Measurements from ENCODE around the gene EHD4. TPM values are rescaled to one million over a fixed set of nuclear protein-coding genes. Genes with fewer than 3 reads are reported as not detected.

The EHD4 gene
- total RNA-seq, 2 donors from 2014 or later, result 18.4 to 22.6 TPM

DNA sequence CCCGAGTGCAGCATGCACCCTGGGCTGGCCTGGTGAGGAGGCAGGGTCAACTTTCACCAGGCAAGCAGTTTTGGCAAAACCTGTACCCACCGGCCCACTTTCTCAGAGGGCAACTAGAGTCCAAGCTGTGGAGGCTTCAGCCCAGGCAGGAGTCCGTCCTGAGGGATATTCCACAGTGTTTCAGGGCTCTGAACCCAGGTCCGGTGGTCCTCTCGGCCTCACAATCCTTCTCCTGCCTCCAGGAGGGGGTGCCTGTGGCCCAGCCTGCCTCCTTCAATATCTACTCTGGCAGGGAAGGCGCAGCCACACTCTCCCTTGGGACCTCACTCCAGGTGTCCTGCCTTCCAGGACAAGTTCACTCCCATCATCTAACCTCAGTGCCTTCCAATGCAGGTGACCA is 44.6 kb upstream of the EHD4 start:
- intact Hi-C loops (cut with DNase I), result no loop called here
- H3K27me3 ChIP-seq (replicated peaks; ENCODE audit: insufficient read depth), result no peaks in the 10 kb centered on the region

DNA sequence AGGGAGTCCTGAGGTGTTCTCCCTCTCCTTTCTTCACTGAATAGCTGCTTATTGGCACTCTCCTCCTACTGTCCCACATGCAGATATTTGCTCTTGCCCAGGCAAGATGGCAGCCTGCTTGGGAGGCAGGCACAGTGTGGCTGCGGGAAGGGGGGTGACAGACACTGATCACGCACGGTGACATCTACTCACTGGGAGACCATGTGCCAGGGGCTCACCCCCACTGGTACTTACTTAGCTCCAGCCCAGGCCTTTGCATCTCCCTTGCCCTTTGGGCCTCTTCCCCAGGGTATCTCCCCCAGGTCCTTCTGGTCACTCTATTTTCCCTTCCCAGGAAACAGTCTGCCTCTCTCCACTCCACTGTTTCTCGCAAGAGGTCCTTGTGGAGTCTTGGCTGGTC is 42.0 kb upstream of the EHD4 start:
- TF ChIP-seq POLR2AphosphoS5 (IDR thresholded peaks at IDR 0.05) (no peak), POLR2A (IDR thresholded peaks at IDR 0.05) (no peak)
- TF ChIP-seq, protein P1, sequence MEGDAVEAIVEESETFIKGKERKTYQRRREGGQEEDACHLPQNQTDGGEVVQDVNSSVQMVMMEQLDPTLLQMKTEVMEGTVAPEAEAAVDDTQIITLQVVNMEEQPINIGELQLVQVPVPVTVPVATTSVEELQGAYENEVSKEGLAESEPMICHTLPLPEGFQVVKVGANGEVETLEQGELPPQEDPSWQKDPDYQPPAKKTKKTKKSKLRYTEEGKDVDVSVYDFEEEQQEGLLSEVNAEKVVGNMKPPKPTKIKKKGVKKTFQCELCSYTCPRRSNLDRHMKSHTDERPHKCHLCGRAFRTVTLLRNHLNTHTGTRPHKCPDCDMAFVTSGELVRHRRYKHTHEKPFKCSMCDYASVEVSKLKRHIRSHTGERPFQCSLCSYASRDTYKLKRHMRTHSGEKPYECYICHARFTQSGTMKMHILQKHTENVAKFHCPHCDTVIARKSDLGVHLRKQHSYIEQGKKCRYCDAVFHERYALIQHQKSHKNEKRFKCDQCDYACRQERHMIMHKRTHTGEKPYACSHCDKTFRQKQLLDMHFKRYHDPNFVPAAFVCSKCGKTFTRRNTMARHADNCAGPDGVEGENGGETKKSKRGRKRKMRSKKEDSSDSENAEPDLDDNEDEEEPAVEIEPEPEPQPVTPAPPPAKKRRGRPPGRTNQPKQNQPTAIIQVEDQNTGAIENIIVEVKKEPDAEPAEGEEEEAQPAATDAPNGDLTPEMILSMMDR (IDR thresholded peaks at IDR 0.05), result no peak
- intact Hi-C loops (cut with DNase I), result no loop called here
- Histone ChIP-seq H3K4me1 (replicated peaks) (no peaks in the 10 kb centered on the region), H3K27ac (no peak overlapping the region), H3K36me3 (no peaks in the 10 kb centered on the region), H3K9me3 (no peaks in the 10 kb centered on the region), H3K4me3 (no peak overlapping the region), H3K27me3 (replicated peaks; ENCODE audit: insufficient read depth) (no peaks in the 10 kb centered on the region)
- no peak for DNase-seq (ENCODE audit: low spot score)
- 93% methylated on average over 4 of the region's 4 CpGs for WGBS

More for the DNA sequence above, 44.6 kb upstream of the EHD4 start:
- 81% methylated on average over 6 of the region's 6 CpGs for WGBS
- Histone ChIP-seq H3K27ac (no peak overlapping the region), H3K4me1 (replicated peaks) (no peaks in the 10 kb centered on the region), H3K4me3 (no peak overlapping the region), H3K9me3 (no peaks in the 10 kb centered on the region), H3K36me3 (no peaks in the 10 kb centered on the region)
- no peak for TF ChIP-seq POLR2A (IDR thresholded peaks at IDR 0.05)
- TF ChIP-seq, protein P1 (IDR thresholded peaks at IDR 0.05), result no peak
- TF ChIP-seq POLR2AphosphoS5 (IDR thresholded peaks at IDR 0.05), result no peak
- DNase-seq (ENCODE audit: low spot score), result no peak

DNA sequence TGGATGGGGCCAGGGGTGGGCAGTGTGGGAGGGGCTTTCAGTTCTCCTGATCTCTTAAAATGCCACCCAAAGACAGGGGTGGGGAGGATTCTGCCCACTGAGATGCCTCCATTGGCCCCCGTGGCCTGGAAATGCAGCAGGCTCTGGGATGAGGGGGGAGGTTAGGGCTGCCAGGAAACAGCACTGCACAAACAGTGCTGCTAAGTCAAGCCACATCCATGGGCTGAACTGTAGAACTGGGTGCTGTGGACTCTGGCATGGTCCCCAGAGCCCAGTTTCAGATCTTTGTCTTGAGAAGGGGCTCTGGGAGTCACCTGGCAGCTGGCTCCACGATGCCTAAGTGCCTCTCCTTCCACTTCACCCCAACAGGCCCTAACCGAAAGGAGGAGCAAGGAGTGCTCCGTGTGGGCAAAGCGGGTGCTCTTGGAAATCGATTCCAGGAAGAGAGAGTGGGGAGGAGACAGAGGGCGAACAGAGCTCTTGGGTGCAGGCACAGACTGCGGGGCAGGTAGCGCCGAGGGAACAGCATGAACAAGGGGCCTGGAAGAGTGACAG is 40.6 kb upstream of the EHD4 start:
- Histone ChIP-seq H3K4me1 (replicated peaks) (no peaks in the 10 kb centered on the region), H3K9me3 (no peaks in the 10 kb centered on the region), H3K4me3 (no peak overlapping the region), H3K27ac (no peak overlapping the region), H3K27me3 (replicated peaks; ENCODE audit: insufficient read depth) (no peaks in the 10 kb centered on the region), H3K36me3 (no peaks in the 10 kb centered on the region)
- intact Hi-C loops (cut with DNase I), result no loop called here
- no peak for DNase-seq (ENCODE audit: low spot score)
- TF ChIP-seq, protein P1 (IDR thresholded peaks at IDR 0.05), result no peak
- TF ChIP-seq POLR2AphosphoS5 (IDR thresholded peaks at IDR 0.05), result no peak
- no peak for TF ChIP-seq POLR2A (IDR thresholded peaks at IDR 0.05)
- 86% methylated on average over 10 of the region's 10 CpGs for WGBS

DNA sequence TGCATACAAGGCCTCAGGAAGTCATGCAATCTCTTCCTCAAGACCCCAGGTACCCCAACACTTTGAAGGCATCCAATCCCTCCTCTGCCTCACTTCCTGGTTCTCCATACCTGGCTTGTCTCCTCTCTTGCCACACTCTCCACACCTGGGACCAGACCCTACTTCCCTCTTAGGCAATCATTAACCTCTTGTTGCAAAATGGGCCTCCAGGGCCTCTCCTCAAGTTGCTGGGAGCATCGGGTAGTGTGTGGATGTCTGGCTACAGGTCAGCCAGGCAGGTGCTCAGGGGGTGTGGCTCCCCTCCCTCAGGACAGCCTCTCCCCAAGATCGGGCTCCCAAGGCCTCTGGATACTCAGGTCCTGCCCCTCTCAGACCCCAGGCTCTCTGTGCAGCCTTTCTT is 39.9 kb upstream of the EHD4 start:
- H3K4me3 ChIP-seq, result no peak overlapping the region
- no peak for DNase-seq (ENCODE audit: low spot score)
- intact Hi-C loops (cut with DNase I), result no loop called here
- no peaks in the 10 kb centered on the region for H3K4me1 ChIP-seq (replicated peaks)
- no peaks in the 10 kb centered on the region for H3K27me3 ChIP-seq (replicated peaks; ENCODE audit: insufficient read depth)
- WGBS, result 23% methylated on average over 2 of the region's 2 CpGs
- no peaks in the 10 kb centered on the region for H3K36me3 ChIP-seq
- no peaks in the 10 kb centered on the region for H3K9me3 ChIP-seq
- TF ChIP-seq POLR2AphosphoS5 (IDR thresholded peaks at IDR 0.05), result no peak
- TF ChIP-seq, protein P1 (IDR thresholded peaks at IDR 0.05), result no peak
- TF ChIP-seq POLR2A (IDR thresholded peaks at IDR 0.05), result no peak
- no peak overlapping the region for H3K27ac ChIP-seq

DNA sequence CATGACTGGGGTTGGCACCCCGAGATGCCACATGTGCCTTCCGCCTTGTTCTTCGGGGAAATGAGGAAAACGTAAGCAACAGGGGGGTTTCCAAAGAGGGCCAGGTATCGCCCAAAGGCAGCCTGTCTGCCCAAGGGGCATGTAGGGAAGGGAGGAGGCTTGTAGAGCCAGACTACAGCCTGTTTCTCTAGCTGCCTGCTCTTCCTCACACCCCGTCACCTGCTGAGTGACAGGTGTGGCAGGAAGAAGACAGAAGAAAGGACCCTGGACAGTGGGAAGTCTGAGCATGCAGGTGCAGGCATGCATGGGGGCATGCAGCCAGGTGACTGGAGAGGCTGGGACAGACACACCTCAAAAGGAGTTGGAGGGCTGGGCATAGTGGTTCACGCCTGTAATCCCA is 38.7 kb upstream of the EHD4 start:
- peak; percentile 46 for DNase-seq (ENCODE audit: low spot score)
- no peak overlapping the region for H3K4me3 ChIP-seq
- no peaks in the 10 kb centered on the region for H3K9me3 ChIP-seq
- H3K27ac ChIP-seq, result no peak overlapping the region
- intact Hi-C loops (cut with DNase I), result no loop called here
- H3K36me3 ChIP-seq, result no peaks in the 10 kb centered on the region
- TF ChIP-seq, protein P1 (IDR thresholded peaks at IDR 0.05), result no peak
- TF ChIP-seq POLR2AphosphoS5 (IDR thresholded peaks at IDR 0.05) (no peak), POLR2A (IDR thresholded peaks at IDR 0.05) (no peak)
- H3K27me3 ChIP-seq (replicated peaks; ENCODE audit: insufficient read depth), result no peaks in the 10 kb centered on the region
- 40% methylated on average over 7 of the region's 7 CpGs for WGBS
- H3K4me1 ChIP-seq (replicated peaks), result no peaks in the 10 kb centered on the region
